GM19193 (cell line): Measurements from ENCODE around the gene SLC25A15.

Experiments
- POLR2A ChIP-seq: IDR thresholded peaks from 4 replicates; pipeline ENCODE4 v1.6.1; 2011; ENCODE audit not compliant: insufficient read depth, insufficient read length; ENCODE audit errors: extremely low read depth

SLC25A15 gene

GRCh38 chr13:40799508-40799907, 10.1 kb downstream of the SLC25A15 start:
- no peak for TF ChIP-seq POLR2A

GRCh38 chr13:40800559-40800958, 11.1 kb downstream of the SLC25A15 start:
- TF ChIP-seq POLR2A = no peak

- TF ChIP-seq POLR2A = no peak
Observed at GRCh38 chr13:40801255-40802217, 12.1 kb downstream of the SLC25A15 start.

- no peak for TF ChIP-seq POLR2A
Observed at GRCh38 chr13:40803316-40803715, 13.9 kb downstream of the SLC25A15 start.

GRCh38 chr13:40806241-40806640, 16.8 kb downstream of the SLC25A15 start:
- TF ChIP-seq POLR2A = no peak

DNA sequence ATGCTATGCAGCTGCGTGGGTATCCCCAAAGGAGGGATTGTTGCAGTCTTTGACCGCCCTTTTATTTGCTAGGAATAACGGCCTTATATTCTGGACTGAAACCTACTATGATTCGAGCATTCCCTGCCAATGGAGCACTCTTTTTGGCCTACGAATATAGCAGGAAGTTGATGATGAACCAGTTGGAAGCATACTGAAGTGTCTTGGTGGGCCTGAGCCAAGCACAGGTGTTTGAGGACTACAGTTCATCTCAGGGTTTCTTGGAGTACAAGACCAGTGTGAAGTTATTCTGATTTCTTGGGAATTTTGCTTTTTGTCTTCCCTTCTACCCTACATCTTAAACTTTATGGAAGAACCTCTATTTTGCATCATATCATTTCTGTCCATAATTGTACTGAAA, 20.1 kb downstream of the SLC25A15 start:
- no peak for TF ChIP-seq POLR2A

GRCh38 chr13:40812102-40812501, 22.7 kb downstream of the SLC25A15 start:
- no peak for TF ChIP-seq POLR2A

GRCh38 chr13:40812724-40813445, 23.5 kb downstream of the SLC25A15 start:
- no peak for TF ChIP-seq POLR2A

DNA sequence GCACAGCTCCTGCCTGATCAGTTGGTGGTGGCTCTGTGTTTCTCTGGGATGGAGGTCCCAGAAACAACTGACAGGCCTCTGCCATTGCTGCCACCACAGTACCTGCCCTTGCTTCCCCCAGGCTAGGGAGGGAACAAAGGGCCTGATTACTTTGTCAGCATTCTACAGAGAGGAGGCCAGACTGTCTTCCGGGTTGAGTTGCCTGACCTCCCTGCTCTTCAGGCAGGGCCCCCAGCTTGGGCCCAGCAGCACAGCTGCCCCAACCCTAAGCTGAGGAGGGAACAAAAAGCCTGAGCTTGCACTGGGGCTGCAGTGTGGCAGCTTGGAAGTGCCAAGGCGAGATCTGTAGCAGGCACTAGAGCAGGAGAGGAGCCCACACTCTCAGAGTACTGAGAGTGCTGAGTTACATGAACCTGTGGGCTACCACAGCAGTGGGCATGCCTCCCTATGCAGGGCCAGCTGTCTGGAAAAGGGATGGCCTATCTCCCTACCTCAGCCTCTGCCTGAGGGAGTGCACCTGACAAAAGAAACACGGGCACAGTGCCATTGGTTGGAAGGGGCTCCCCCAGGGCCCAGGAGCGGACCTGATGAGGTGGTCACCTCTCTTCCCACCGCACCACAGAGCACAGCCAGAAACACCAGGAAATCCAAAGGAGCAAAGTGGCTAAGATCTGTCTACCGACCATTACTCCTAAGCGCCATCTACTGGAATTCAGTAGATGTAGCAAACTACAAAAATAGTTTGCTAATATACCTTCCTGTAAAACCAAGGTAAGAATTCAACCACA, 24.4 kb downstream of the SLC25A15 start:
- no peak for TF ChIP-seq POLR2A

- TF ChIP-seq POLR2A = no peak
Observed at GRCh38 chr13:40814803-40815202, 25.4 kb downstream of the SLC25A15 start.

DNA sequence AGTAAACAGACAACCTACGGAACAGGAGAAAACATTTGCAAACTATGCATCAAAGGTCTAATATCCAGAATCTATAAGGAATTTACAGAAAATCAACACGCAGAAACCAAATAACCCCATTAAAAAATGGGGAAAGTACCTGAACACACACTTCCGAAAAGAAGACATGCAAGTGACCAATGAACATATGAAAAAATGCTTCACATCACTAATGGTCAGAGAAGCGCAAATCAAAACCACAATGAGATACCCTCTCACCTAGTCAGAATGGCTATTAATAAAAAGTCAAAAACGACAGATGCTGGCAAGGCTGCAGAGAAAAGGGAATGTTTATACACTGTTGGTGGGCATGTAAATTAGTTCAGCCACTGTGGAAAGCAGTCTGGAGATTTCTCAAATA, 29.5 kb downstream of the SLC25A15 start:
- no peak for TF ChIP-seq POLR2A

GRCh38 chr13:40819797-40820315, 30.4 kb downstream of the SLC25A15 start:
- no peak for TF ChIP-seq POLR2A
